HG03520 (cell line): ENCODE results near the gene TMEM190.
A peak's percentile ranks its signal among the peaks of the same experiment; 100 is the strongest.
"Not testable (repeated sequence)": the region's sequence is repeated elsewhere in the genome, so short reads cannot be mapped to it uniquely, and the experiment has no call there.

ENCODE experiments used
- ATAC-seq: cut with Tn5 transposase; IDR thresholded peaks from one replicate; pipeline ENCODE4 v1.9.1; 2021; ENCODE audit warnings: mild to moderate bottlenecking, moderate library complexity; ENCODE audit not compliant: unreplicated experiment

TMEM190 gene

DNA sequence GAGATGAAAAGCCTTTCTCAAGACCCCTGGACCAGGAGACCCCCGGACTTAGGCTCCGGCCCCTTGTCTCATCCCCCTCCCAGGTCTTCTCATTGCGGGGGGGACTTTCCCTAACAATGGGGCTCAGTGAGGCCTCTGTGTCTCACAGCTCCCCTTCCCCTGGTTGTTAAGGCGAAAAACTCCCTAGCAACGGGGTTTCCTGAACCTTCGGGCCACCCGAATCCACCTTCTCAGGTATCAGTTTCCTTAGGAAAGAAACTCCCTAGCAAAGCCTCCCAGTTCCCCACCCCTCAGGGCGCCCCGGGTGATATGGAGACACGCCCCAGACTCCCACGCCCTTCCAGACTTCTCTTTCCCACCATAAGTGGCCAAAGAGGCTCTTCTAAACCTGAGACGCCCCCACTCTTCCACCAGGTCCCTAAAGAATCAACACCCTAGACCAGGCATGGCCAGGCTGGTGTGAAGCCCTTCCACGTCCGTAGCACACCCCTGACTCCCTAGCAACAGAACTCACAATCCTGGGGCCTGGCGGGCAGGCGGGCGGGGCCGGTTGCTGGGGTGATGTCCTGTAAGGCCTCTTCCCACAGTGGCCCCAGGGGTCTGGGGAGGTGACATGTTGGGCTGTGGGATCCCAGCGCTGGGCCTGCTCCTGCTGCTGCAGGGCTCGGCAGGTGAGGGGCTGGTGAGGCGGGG, at the start of gene TMEM190:
TSS of gene TMEM190 (plus strand) at position 586 of the 693 bp plus-strand sequence. CDS start at position 614, 28 bp downstream.
- no peak for ATAC-seq

DNA sequence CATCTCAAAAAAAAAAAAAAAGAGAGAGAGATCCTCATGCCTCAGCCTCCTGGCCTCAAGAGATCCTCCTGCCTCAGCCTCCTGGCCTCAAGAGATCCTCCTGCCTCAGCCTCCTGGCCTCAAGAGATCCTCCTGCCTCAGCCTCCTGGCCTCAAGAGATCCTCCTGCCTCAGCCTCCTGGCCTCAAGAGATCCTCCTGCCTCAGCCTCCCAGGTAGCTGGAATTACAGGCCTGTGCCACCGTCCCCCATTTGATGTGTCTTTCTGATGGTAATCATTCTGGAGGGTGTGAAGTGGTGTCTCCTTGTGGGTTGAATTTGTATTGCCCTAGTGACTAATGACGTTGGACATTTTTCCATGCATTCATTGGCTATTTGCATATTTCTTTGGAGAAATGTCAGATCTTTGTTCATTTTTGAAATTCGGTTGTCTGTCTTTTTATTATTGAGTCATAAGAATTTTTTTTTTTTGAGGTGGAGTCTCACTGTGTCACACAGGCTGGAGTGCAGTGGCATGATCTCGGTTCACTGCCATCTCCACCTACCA, 47.8 kb upstream of the TMEM190 start:
- ATAC-seq = not testable (repeated sequence)

DNA sequence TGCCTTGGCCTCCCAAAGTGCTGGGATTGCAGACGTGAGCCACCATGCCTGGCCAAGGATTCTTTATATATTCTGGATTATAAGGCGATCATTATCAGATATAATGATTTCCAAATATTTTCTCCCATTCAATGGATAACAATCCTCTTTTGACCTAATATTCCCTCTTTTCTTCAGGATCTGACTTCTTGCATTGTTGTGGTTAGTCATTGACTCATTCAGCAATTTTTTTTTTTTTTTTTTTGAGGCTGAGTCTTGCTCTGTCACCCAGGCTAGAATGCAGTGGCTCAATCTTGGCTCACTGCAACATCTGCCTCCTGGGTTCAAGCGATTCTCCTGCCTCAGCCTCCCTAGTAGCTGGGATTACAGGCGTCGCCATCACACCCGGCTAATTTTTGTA, 46.8 kb upstream of the TMEM190 start:
- not testable (repeated sequence) for ATAC-seq

DNA sequence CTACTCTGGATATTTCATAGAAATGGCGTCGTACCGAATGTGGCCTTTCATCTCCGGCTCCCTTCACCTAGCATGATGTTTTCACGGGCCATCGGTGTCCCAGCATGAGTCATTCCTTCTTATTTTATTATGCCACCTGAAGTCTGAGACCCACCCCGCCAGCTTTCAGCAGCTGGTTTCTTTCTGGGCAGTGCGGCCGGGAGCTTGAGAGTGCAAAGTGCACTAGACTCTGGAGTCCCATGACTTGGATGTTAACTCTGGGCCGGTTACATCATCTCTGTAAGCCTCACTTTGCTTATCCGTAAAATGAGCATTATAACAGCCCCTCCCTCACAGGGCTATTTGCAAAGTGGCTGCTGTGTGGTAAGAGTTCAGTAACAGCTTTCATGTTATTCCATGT, 42.8 kb upstream of the TMEM190 start:
- ATAC-seq = no peak

DNA sequence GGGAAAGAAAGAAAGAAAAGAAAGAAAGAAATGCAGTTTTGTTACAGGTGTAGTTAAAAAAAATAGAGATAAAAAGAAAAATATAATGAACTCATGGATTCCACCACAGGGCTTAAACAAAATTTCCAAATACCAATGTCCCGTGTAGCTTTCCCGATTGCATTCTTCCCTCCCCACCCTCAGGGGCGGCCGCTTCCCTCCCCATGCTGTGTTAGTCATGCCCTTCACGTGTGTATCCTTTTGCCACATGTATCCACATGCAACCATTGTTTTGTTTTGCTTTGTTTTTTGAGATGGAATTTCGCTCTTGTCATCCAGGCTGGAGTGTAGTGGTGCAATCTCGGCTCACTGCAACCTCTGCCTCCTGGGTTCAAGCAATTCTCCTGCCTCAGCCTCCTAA, 40.5 kb upstream of the TMEM190 start:
- no peak for ATAC-seq

DNA sequence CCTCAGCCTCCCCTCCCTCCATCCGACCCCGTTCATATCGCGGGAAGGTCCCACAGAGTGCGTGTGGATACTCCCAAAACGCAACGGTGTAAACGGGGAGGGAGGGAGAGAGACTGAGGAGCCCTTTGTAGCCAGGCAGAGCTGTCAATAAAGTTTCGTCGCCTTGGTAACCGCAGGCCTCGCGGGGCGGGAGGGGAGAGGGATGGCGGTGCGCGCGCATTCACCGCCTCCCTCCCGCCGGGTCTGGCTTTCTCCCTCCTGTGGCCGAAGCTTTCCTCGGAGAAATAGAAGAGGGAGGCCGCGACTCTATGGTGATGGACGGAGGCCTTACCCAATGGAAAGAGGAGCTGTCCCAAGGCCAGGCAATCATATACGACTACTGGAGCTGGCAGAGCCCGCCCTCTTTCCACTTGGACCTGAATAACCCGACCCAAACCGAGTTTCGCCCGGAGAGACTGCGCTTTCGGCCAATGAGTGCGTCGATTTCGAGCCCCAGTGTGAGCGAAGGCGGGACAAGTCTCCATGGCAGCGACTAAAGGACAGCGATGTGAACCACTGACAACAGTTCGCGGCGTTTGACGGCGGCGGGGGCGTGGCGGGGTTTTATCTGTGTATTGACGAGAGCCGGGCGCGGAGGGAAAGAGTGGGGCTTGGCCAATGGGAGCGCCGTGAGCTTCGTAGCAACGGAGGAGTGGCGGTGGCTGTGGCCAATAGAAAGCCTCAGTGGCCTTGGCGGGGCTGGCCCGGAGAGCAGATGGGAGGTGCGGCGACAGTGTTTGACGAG, 37.3 kb upstream of the TMEM190 start, which contains the start of gene KMT5C:
TSS of gene KMT5C (plus strand) at position 772 of the 784 bp plus-strand sequence. CDS start 2,061 bp downstream, outside the sequence.
- peak; percentile 78 for ATAC-seq

DNA sequence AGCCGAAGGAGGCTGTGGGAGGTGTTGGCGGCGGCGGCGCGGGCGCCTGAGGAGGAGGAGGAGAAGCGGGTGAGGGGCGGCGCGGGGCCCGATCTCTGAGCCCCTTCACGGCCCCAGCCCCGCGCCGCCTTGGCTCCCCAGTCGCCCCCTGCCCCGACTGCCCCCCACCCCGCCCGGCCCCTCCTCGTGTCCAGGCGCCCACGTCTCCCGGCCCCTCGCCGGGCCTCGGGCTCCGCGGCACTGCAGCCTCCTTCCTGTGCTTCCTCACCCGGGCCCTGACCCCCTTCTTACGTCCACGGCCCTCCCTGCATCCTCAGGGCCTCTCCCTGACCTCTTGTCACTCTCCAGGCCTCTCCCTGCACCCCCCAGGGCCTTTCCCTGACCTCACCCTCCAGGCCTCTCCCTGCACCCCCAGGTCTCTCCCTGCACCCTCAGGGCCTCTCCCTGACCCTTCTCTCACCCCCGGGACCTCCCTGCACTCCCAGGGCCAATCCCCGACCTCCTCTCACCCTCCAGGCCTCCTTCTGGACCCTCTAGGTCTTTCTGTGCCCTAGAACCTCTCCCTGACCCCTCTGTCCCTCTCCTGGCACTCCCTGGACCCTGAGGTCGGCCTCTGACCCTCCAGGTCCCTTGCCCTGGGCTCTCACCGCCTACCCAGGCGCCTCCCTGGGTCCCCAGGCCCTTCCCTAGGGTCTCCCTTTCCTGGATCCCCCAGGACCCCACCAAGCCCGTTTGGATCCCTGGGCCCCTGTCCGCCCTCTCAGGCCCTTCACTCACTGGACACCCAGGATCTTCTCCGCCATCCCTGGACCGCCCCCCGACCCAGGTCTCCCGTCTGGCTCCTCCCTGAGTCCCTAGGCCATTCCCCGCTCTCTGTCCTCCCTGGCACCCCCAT, 36.5 kb upstream of the TMEM190 start:
- ATAC-seq = no peak

DNA sequence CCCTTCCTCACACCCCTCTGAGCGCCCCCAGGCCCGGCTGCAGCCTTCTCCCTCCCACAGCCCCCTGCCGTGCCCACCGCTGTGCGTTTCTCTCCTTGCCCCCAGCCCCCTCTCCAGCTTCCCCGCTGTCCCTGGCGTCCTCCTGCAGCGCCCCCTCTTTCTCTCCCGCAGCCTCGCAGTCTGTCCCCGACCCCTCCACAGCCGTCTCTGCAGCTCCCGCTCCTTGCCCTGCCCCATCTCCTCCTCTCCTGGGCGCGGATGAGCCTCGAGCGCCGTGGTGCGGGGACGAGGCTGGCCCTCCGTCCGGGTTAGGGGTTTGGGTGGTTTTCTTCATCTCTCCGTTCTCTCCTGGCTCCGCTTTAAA, 35.9 kb upstream of the TMEM190 start:
- ATAC-seq = no peak

DNA sequence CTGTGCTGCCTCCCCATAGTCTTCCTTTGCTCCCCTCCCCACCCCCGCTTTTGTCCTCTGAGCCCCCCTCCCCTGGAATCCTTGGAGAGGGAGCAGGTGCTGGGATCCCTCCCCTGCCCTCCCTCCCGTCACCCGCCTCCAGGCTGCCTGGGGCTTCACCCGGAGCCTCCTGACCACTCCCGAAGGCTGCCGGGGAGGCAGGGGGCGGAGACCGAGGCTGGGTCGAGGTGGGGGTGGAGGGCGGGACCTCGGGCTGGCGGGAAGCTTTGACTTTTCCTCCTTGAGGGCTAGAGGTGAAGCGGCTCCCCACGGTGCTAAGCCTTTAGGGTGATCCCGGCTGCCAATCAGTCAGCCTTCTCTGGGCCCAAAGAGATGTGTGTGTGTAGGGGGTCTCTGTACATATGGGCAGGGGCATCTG, 35.4 kb upstream of the TMEM190 start:
- ATAC-seq = no peak

DNA sequence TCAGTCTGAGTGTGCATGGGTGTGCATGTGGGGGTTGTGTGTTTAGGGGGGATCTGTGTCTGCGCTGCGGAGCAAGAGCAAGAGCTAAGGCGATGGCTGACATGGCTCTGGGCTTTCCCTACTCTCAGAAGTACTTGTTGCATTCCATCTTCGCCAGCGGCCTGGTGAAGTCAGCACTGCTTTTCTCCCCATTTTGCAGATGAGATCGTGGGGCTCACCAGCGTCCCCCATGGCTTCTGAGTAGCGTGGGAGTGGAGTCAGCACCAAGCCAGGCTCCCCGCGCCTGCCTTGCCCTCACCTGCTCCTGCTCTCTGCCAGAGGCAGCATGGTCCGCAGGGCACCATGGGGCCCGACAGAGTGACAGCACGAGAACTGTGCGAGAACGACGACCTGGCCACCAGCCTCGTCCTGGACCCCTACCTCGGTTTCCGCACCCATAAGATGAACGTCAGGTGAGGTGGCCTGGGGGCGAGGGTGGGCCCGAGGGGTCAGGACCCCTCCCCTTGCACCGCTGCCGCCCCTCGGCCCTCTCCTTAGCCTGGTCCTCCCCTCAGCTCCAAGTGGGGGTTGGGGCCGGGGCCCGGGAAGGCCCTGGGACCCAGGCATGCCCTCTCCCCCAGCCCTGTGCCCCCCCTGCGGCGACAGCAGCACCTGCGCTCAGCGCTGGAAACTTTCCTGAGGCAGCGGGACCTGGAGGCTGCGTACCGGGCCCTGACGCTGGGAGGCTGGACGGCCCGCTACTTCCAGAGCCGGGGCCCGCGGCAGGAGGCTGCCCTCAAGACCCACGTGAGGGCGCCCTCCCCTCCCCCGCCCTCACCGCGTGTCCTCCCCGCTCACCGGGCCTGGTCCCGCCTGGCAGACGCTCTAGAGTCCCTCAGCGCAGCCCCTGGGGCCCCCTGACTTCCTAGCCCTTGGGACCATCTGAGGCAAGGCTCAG, 34.8 kb upstream of the TMEM190 start:
- ATAC-seq = no peak

DNA sequence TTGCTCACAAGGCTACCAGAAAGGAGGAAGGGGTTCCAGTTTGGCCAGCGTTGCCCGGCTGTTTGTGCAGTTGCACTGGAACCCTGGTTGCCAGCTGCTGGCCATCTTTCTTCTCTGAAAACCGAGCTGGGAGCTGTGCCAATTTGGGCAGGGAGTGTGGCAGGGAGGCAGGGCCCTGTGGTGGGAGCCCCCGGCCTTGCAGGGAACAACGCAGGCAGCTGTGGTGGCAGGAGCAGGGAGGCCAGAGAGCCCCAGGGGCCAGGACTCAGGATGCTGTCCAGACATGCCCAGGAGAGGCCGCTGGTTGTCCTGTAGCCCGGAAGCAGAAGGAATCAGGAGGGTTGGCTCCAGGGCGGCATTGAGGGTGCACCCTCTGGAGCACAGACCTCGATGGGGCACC, 32.2 kb upstream of the TMEM190 start:
- no peak for ATAC-seq

DNA sequence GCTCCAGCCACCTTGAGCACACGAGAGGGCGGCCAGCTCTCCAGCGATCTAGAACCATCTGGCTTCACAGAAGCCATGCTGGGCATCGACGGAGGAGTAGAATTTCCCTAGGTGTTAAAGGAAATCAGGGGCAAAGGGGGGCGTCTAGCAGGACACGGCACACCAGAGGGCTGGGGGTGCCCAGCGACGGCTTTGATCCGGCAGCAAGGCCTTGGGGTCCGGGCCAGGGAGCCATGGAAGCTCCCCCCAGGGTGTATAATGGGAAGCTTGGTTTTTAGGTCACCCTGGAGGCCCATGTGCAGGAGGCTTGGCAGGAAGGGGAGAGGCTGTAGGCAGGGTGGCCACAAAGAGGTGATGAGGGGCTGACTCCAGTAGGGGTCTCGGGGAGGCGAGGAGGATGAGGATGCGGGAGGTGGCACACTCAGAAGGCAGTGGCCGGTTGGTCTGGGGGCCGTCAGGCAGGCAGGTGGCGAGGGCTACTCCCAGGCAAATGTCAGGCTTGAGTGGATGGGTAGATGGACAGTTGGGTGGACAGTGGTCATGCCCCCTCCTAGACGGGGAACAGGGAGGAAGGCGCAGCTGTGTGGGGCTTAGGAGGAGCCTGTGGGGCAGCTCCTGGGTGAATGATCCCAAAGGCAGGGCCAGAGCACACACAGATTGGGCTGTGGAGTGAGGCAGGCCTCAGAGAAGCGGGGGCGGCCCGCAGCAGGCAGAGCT, 31.4 kb upstream of the TMEM190 start:
- no peak for ATAC-seq

DNA sequence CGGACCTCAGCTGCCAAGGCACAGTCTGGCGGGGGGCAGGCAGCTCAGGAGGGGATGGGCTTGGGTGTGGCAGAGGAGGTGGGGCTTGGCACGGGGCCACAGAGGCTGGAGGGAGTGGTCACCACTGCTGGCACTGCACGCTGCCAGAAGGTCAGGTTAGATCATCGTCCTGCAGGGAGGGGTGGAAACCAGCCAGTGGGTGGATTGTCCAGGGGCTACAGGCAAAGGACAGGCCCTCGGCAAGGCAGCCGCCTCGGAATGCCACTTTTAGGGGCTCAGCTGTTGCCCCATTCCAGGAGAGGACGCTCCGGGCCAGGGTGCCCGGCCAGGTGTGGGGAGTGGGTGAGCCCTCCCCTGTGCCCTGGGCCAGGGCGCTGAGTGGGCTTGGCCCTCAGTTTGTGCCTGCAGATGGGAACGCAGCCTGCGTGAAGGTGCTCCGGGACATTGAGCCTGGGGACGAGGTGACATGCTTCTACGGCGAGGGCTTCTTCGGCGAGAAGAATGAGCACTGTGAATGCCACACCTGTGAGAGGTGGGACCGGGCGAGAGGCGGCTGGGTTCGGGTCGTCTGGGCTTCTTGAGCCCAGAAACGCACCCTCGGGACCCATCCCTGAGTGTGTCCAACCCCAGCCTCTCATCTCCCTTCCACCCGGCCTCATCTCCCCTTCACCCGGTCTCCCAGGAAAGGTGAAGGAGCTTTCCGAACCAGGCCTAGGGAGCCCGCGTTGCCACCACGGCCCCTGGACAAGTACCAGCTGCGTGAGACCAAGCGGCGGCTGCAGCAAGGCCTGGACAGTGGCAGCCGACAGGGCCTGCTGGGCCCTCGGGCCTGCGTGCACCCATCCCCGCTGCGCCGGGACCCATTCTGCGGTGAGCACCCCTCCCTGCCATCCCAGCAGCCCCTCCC, 30.6 kb upstream of the TMEM190 start:
- ATAC-seq = no peak

DNA sequence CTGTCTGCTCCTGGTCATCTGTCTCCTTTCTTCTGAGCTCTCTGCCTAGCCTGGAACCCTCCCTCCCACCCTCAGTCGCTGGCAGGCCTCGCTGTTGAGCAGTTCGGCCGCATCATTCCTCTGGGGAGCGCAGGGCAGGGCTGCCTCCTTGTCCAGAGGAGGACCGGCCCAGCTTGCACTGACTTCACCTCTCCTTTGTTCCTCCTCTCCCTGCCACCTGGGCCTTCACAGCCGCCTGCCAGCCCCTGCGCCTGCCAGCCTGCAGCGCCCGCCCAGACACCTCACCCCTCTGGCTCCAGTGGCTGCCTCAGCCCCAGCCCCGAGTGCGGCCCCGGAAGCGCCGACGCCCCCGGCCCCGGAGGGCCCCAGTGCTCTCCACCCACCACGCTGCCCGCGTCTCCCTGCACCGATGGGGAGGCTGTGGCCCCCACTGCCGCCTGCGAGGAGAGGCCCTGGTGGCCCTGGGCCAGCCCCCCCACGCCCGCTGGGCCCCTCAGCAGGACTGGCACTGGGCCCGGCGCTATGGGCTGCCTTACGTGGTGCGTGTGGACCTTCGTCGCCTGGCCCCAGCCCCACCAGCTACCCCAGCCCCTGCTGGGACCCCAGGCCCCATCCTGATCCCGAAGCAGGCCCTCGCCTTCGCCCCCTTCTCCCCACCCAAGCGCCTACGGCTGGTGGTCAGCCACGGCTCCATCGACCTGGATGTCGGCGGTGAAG, 29.7 kb upstream of the TMEM190 start:
- no peak for ATAC-seq

DNA sequence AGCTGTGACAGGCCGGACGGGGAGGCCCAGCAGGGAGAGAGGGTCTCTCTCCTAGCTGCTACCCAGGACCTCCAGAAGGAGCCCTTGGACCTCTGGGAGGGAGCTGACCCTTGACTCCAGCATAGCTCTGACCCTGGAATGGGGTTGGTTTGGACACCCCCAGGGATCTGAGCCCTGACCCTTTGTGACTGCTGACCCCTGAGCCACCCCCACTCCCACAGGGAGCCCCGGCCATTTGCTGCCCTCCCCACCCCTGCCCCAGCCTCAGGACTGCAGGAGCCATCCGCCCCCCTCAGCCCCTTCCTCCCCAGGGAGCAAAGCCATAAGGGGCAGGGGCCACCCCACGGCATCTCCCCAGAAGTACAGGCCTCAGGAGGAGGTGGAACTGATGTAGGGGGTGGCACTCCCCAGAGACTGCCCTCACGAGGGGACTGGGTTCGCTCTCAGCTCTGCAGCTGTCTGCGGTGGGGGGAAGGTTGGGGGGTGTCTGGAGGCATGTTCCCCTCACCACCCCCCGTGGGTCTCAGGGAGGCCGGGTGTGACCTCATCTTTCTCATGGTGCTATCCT, 29.1 kb upstream of the TMEM190 start:
- no peak for ATAC-seq

DNA sequence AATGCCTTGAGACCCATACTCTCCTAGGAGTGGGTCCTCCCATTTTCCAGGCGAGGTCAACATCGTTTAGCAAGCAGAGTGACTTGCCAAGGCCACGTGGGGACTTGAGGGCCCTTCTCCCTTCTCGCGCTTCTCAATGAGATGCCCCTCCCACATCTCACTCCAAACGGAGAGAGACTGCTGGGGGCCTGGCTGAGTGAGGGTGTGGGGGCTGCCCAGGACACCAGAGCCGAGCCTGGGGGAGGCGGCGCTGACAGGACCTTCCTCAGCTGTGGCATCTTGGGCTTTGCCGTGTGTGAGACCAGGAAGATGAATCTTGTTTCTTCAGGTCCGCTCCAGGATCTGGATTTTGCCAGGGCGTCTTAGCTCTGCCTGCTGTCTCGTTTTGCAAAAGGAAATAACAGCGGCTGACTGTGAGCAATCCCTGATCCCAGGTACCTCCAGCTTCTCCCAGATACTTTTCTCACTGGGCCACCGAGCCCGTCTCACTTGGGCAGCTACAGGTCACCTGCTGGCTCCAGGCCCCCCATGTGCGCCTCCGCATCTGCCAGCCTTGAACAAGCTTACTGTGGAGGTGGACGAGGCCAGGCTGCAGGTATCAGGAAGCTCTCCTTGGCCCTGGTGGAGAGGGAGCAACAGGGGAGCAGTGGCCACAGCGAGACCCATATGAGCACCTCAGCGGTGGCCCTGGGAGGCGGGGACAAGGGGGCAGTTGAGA, 28.1 kb upstream of the TMEM190 start:
- ATAC-seq = no peak
